ENCODE measurements around the gene NEDD4L. TPM values are rescaled to one million over a fixed set of nuclear protein-coding genes. Genes with fewer than 3 reads are reported as not detected.

The NEDD4L gene
- total and polyA plus RNA-seq, 12 donors = 17.8 to 110 (median 37.6) TPM

DNA sequence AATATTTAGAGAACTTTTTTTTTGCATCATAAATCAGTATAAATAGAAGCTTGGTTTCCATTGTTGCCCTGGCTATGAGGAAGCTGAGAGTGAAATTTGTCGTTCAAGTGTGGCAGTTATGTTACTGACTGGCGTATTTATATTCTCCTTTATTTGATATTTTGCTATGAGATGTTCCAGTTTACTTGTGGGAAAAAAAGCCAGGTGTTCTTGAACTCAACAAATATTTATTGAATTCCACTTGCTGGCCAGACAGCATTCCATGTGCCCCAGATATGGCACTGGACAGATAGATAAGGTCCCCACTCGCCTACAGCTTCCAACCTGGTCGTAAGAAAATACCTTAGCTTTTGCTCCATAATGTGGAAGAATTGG, 44.7 kb downstream of the NEDD4L start:
- no peaks in the 10 kb centered on the region for H3K27me3 ChIP-seq
- H3K4me3 ChIP-seq = no peak overlapping the region
- intact Hi-C loops (cut with DNase I) = no loop called here
- no peaks in the 10 kb centered on the region for H3K9me3 ChIP-seq (replicated peaks in 1 of 3)
- H3K4me1 ChIP-seq (replicated peaks in 1 of 2) = peaks cover 10 to 11% of the 10 kb centered on the region in 2 donors
- no peak for TF ChIP-seq POLR2A (IDR thresholded peaks at IDR 0.05)
- TF ChIP-seq, protein P1, sequence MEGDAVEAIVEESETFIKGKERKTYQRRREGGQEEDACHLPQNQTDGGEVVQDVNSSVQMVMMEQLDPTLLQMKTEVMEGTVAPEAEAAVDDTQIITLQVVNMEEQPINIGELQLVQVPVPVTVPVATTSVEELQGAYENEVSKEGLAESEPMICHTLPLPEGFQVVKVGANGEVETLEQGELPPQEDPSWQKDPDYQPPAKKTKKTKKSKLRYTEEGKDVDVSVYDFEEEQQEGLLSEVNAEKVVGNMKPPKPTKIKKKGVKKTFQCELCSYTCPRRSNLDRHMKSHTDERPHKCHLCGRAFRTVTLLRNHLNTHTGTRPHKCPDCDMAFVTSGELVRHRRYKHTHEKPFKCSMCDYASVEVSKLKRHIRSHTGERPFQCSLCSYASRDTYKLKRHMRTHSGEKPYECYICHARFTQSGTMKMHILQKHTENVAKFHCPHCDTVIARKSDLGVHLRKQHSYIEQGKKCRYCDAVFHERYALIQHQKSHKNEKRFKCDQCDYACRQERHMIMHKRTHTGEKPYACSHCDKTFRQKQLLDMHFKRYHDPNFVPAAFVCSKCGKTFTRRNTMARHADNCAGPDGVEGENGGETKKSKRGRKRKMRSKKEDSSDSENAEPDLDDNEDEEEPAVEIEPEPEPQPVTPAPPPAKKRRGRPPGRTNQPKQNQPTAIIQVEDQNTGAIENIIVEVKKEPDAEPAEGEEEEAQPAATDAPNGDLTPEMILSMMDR (IDR thresholded peaks at IDR 0.05) = no peak
- no peaks in the 10 kb centered on the region for H3K36me3 ChIP-seq (replicated peaks in 1 of 2)
- WGBS, 4 donors = 85 to 95% (median 93%) methylated on average over 4 of the region's 4 CpGs
- DNase-seq = no peak
- H3K27ac ChIP-seq = no peak overlapping the region

DNA sequence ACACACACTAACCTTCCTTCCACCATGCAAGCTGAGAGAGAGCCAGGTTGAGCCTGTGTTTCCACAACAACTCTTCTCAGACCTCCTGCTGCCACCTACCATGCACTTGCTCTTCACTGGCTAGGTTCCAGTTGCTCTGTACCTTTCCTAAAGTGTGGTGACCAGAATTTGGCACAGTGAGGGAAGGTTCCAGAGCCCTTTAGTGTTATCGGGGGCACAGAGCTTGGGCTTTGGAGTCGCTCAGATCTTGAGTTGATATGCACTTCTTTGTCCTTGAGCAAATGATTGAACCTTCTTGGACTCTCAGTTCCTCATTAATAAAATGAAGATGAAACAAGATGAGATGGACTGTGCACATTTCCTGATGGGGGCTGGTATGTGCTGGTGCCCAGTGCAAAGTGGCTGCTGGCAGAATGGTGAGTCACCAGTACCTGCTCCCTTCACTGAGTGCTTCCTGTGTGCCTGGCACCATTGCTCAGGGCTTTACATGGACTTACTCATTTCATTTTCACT, 47.1 kb downstream of the NEDD4L start:
- peaks cover 16 to 19% of the 10 kb centered on the region in 2 donors for H3K4me1 ChIP-seq (replicated peaks in 1 of 2)
- 54 to 65% (median 58%) methylated on average over 2 of the region's 2 CpGs for WGBS, 4 donors
- peak overlapping the region in 3 of 5 donors; percentile 18 to 63 (median 42) for H3K27ac ChIP-seq
- H3K27me3 ChIP-seq = no peaks in the 10 kb centered on the region
- H3K4me3 ChIP-seq = no peak overlapping the region
- DNase-seq = peak in 6 of 7 donors; percentile 36 to 71 (median 55)
- intact Hi-C loops (cut with DNase I) = no loop called here
- no peaks in the 10 kb centered on the region for H3K36me3 ChIP-seq (replicated peaks in 1 of 2)
- no peaks in the 10 kb centered on the region for H3K9me3 ChIP-seq (replicated peaks in 1 of 3)
- no peak for TF ChIP-seq POLR2A (IDR thresholded peaks at IDR 0.05)
- TF ChIP-seq, protein P1 (IDR thresholded peaks at IDR 0.05) = no peak

DNA sequence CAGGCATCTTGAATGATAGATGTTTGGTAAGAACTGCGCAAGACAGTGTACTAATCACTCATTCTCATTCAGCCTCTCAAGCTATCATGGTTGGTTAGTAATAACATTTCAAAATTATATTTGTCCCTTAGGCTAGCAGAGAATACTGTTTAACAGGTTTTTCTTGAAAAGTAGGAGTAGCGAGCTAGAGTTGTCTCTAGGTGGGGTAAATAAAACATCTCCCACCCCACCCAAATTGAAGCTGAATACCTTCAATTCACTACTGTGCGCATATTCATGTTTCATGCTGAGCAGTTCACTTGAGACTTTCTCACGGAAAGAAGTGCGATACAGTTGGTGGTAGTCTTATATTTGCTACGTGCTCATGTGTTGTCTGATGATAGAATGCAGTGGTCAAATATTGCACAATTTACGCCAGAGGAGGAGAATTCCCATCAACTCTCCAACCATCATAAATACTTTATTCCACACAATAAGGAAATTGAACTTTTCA, 49.3 kb downstream of the NEDD4L start:
- Histone ChIP-seq H3K27me3 (no peaks in the 10 kb centered on the region), H3K9me3 (replicated peaks in 1 of 3) (no peaks in the 10 kb centered on the region), H3K27ac (no peak overlapping the region), H3K4me3 (no peak overlapping the region), H3K4me1 (replicated peaks in 1 of 2) (peaks cover 38 to 40% of the 10 kb centered on the region in 2 donors), H3K36me3 (replicated peaks in 1 of 2) (no peaks in the 10 kb centered on the region)
- 87 to 96% (median 90%) methylated on average over 7 of the region's 7 CpGs for WGBS, 4 donors
- DNase-seq = no peak
- intact Hi-C loops (cut with DNase I) = no loop called here
- no peak for TF ChIP-seq POLR2A (IDR thresholded peaks at IDR 0.05)
- TF ChIP-seq, protein P1 (IDR thresholded peaks at IDR 0.05) = no peak

- DNase-seq = no peak
- intact Hi-C loops (cut with DNase I) = no loop called here
- WGBS, 4 donors = 80 to 86% (median 82%) methylated on average over 6 to 8 of the region's 8 CpGs
- peaks cover 42 to 52% of the 10 kb centered on the region in 2 donors for H3K4me1 ChIP-seq (replicated peaks in 1 of 2)
- no peak overlapping the region for H3K4me3 ChIP-seq
- no peaks in the 10 kb centered on the region for H3K36me3 ChIP-seq (replicated peaks in 1 of 2)
- TF ChIP-seq, protein P1 (IDR thresholded peaks at IDR 0.05) = no peak
- TF ChIP-seq POLR2A (IDR thresholded peaks at IDR 0.05) = no peak
- H3K27ac ChIP-seq = peak overlapping the region in 2 of 5 donors; percentile 11 to 61
- no peaks in the 10 kb centered on the region for H3K27me3 ChIP-seq
- H3K9me3 ChIP-seq (replicated peaks in 1 of 3) = no peaks in the 10 kb centered on the region
Measured at GRCh38 chr18:58095222-58095621, 51.2 kb downstream of the NEDD4L start.

Measured in adrenal gland (tissue), 12 donors.